PC-9 (cell line): ENCODE measurements around the gene TENM4. TPM values are rescaled to one million over a fixed set of nuclear protein-coding genes. Genes with fewer than 3 reads are reported as not detected.

Experiments
- BruUV-seq: library from RNA; stranded (reverse); fragments of 400-500 nt; replicated peaks from 2 replicates; lab custom pipeline; 2021; lab: Mats Ljungman, UMichigan
- CTCF ChIA-PET: fragments of 300-600 bp; sonication (Branson Sonifier 250); formaldehyde crosslinking; loops from one replicate; lab custom pipeline; 2022; ENCODE audit warnings: antibody characterized with exemption; lab: Charles Lee
- POLR2A ChIA-PET: fragments of 300-600 bp; sonication (Branson Sonifier 250); formaldehyde crosslinking; loops from one replicate; lab custom pipeline; 2022; ENCODE audit warnings: antibody characterized with exemption; ENCODE audit not compliant: unreplicated experiment; lab: Charles Lee
- DNase-seq, 2 experiments: peaks; one replicate each; pipeline versions ENCODE4 v3.0.0 to v3.0.0-alpha.2; 2015 to 2022; ENCODE audit warnings: mixed read lengths in 1 of 2
- H2AFZ ChIP-seq: fragments of 200-600 bp; sonication (generic); 2 replicates; pipeline ENCODE4 v1.8.1; 2017; ENCODE audit warnings: antibody characterized with exemption
- H3F3A ChIP-seq: fragments of 200-600 bp; sonication (generic); 2 replicates; pipeline ENCODE4 v1.8.1; 2017; ENCODE audit warnings: antibody characterized with exemption, mild to moderate bottlenecking, low read depth; ENCODE audit not compliant: insufficient read depth
- H3K27ac ChIP-seq: fragments of 200-600 bp; sonication (generic); 2 replicates; pipeline ENCODE4 v1.6.1; 2016; ENCODE audit warnings: mixed run types
- H3K27me3 ChIP-seq: fragments of 200-600 bp; sonication (generic); 2 replicates; pipeline ENCODE4 v1.6.1; 2016; ENCODE audit warnings: low read depth, mixed run types; ENCODE audit not compliant: insufficient read depth
- H3K36me3 ChIP-seq: fragments of 200-600 bp; sonication (generic); 2 replicates; pipeline ENCODE4 v1.6.1; 2016; ENCODE audit warnings: low read depth, mixed run types
- H3K4me1 ChIP-seq: fragments of 200-600 bp; sonication (generic); replicated peaks from 2 replicates; pipeline ENCODE4 v1.6.1; 2016; ENCODE audit warnings: mixed run types; ENCODE audit not compliant: insufficient read depth
- H3K4me2 ChIP-seq: fragments of 200-600 bp; sonication (generic); 2 replicates; pipeline ENCODE4 v1.6.1; 2017; ENCODE audit warnings: mixed run types
- H3K4me3 ChIP-seq: fragments of 200-600 bp; sonication (generic); 2 replicates; pipeline ENCODE4 v1.6.1; 2016; ENCODE audit warnings: mixed run types
- H3K79me2 ChIP-seq: fragments of 200-600 bp; sonication (generic); 2 replicates; pipeline ENCODE4 v1.6.1; 2017; ENCODE audit warnings: low read depth, mixed run types
- H3K9me2 ChIP-seq: fragments of 200-600 bp; sonication (generic); 2 replicates; pipeline ENCODE4 v1.8.1; 2017; ENCODE audit warnings: mild to moderate bottlenecking; ENCODE audit not compliant: insufficient read depth
- H3K9me3 ChIP-seq: fragments of 200-600 bp; sonication (generic); 2 replicates; pipeline ENCODE4 v1.8.1; 2016; ENCODE audit warnings: low read depth; ENCODE audit not compliant: insufficient read depth
- H4K20me1 ChIP-seq: fragments of 200-600 bp; sonication (generic); 2 replicates; pipeline ENCODE4 v1.8.1; 2017; ENCODE audit not compliant: insufficient read depth
- CTCF ChIP-seq: fragments of 200-600 bp; sonication (generic); conservative IDR thresholded peaks from 2 replicates; pipeline ENCODE4 v1.6.1; 2017; ENCODE audit warnings: mixed run types, antibody characterized with exemption, mild to moderate bottlenecking, moderate library complexity
- EZH2 ChIP-seq: fragments of 200-600 bp; sonication (generic); IDR thresholded peaks from 2 replicates; pipeline ENCODE4 v1.8.0; 2017; ENCODE audit warnings: antibody characterized with exemption, low read depth
- intact Hi-C: fragments of 100-400 bp; cut with micrococcal nuclease; formaldehyde crosslinking; loops from one replicate; pipeline ENCODE4 v1.10.0; 2022; ENCODE audit not compliant: unreplicated experiment
- total RNA-seq: library from RNA; stranded (reverse); gene quantifications from 2 replicates; pipeline ENCODE4 v1.2.3, GENCODE V29; 2021

Gene TENM4
- total RNA-seq, 1 experiment from 2014 or later = not detected

DNA sequence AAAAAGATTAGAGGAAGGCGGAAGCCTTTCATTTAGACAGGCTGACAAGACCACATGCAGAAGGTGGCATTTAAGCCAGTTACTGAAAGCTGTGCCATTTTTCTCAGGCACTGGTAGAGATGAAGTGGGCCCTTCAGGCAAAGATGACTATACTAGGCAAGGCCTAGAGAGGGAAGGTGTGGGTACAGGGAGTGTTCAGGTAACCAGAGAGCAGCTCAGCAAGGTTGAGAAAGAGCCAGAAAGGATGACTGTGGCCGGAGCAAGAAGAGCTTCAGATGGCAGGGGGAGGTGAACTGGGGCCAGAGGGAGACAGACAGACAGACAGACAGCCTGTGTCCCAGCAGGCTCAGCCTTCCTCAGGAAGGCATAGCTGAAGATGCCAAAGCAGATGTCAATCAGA is 778.0 kb downstream of the TENM4 start:
- Histone ChIP-seq H3K36me3 (no peaks in the 10 kb centered on the region), H3K4me3 (no peak overlapping the region), H4K20me1 (no peaks in the 10 kb centered on the region), H3K9me2 (no peaks in the 10 kb centered on the region; the same call in 1 of the 2 replicates), H3K4me2 (no peak overlapping the region), H3K27me3 (peaks cover 66% of the 10 kb centered on the region), H3K27ac (no peak overlapping the region), H3K79me2 (no peaks in the 10 kb centered on the region), H3K4me1 (no peaks in the 10 kb centered on the region), H3F3A (no peaks in the 10 kb centered on the region), H2AFZ (no peak overlapping the region), H3K9me3 (no peaks in the 10 kb centered on the region)
- POLR2A ChIA-PET = no interaction called here
- TF ChIP-seq CTCF (no peak), EZH2 (no peak)
- no TSS peak for BruUV-seq
- intact Hi-C loops = loop anchor here (1.0 kb wide), 1 partner anchor 34 kb away; no protein-coding TSS in a partner anchor
- no peak for DNase-seq
- CTCF ChIA-PET = no interaction called here

GRCh38 chr11:78660471-78660870 is 780.4 kb downstream of the TENM4 start:
- Histone ChIP-seq H3K4me1 (no peaks in the 10 kb centered on the region), H3K79me2 (no peaks in the 10 kb centered on the region), H3F3A (no peaks in the 10 kb centered on the region), H3K4me3 (no peak overlapping the region), H3K9me2 (no peaks in the 10 kb centered on the region; the same call in 1 of the 2 replicates), H3K36me3 (no peaks in the 10 kb centered on the region), H2AFZ (no peak overlapping the region), H3K9me3 (no peaks in the 10 kb centered on the region), H3K27ac (no peak overlapping the region), H4K20me1 (no peaks in the 10 kb centered on the region), H3K27me3 (peaks cover 88% of the 10 kb centered on the region), H3K4me2 (no peak overlapping the region)
- ChIA-PET POLR2A (no interaction called here), CTCF (no interaction called here)
- no peak for DNase-seq
- intact Hi-C loops = no loop called here
- TF ChIP-seq CTCF = no peak
- TF ChIP-seq EZH2 = no peak
- BruUV-seq = no TSS peak

- no peaks in the 10 kb centered on the region; the same call in 1 of the 2 replicates for H3K9me2 ChIP-seq
- H3K36me3 ChIP-seq = no peaks in the 10 kb centered on the region
- H4K20me1 ChIP-seq = no peaks in the 10 kb centered on the region
- H3K4me2 ChIP-seq = no peak overlapping the region
- no peaks in the 10 kb centered on the region for H3K79me2 ChIP-seq
- no peak overlapping the region for H3K27ac ChIP-seq
- H3K27me3 ChIP-seq = peaks cover 97% of the 10 kb centered on the region
- CTCF ChIA-PET = no interaction called here
- DNase-seq = no peak
- intact Hi-C loops = no loop called here
- POLR2A ChIA-PET = no interaction called here
- no peak for TF ChIP-seq CTCF
- no peak for TF ChIP-seq EZH2
- H3F3A ChIP-seq = no peaks in the 10 kb centered on the region
- no peaks in the 10 kb centered on the region for H3K4me1 ChIP-seq
- no peak overlapping the region for H3K4me3 ChIP-seq
- no peak overlapping the region for H2AFZ ChIP-seq
- BruUV-seq = no TSS peak
- H3K9me3 ChIP-seq = no peaks in the 10 kb centered on the region
These were observed 781.2 kb downstream of the TENM4 start for GRCh38 chr11:78659326-78660270.
